Measurements from ENCODE around the gene DNER.

DNER gene

GRCh38 chr2:229477269-229477755 is 237.0 kb downstream of the DNER start:
- H3K27ac ChIP-seq (ENCODE audit: low read depth, low read length): no peak overlapping the region
- no peak overlapping the region for H3K4me3 ChIP-seq (ENCODE audit: low read length)
- H3K9me3 ChIP-seq (ENCODE audit: insufficient read depth, low read depth, low read length): peaks cover 2% of the 10 kb centered on the region; the same call in 1 of the 2 replicates
- H3K4me1 ChIP-seq (ENCODE audit: insufficient read depth, low read length): peaks cover 11% of the 10 kb centered on the region; the same call in 1 of the 2 replicates
- H3K9ac ChIP-seq (ENCODE audit: low read depth, low read length): no peak overlapping the region
- H3K27me3 ChIP-seq (ENCODE audit: insufficient read depth, low read length): no peaks in the 10 kb centered on the region
- no peaks in the 10 kb centered on the region for H3K36me3 ChIP-seq (ENCODE audit: insufficient read depth, low read length)
- 93% methylated on average over 4 of the region's 4 CpGs for WGBS

GRCh38 chr2:229475778-229476177 is 238.6 kb downstream of the DNER start:
- no peak overlapping the region for H3K9ac ChIP-seq (ENCODE audit: low read depth, low read length)
- 61% methylated on average over 7 of the region's 7 CpGs for WGBS
- no peak overlapping the region for H3K4me3 ChIP-seq (ENCODE audit: low read length)
- H3K9me3 ChIP-seq (ENCODE audit: insufficient read depth, low read depth, low read length): peaks cover 2% of the 10 kb centered on the region; the same call in 1 of the 2 replicates
- no peaks in the 10 kb centered on the region for H3K27me3 ChIP-seq (ENCODE audit: insufficient read depth, low read length)
- H3K36me3 ChIP-seq (ENCODE audit: insufficient read depth, low read length): no peaks in the 10 kb centered on the region
- peaks cover 11% of the 10 kb centered on the region; the same call in 1 of the 2 replicates for H3K4me1 ChIP-seq (ENCODE audit: insufficient read depth, low read length)
- no peak overlapping the region for H3K27ac ChIP-seq (ENCODE audit: low read depth, low read length)

GRCh38 chr2:229474125-229474524 is 240.2 kb downstream of the DNER start:
- H3K36me3 ChIP-seq (ENCODE audit: insufficient read depth, low read length): no peaks in the 10 kb centered on the region
- no peak overlapping the region for H3K4me3 ChIP-seq (ENCODE audit: low read length)
- WGBS: 85% methylated on average over 4 of the region's 4 CpGs
- peaks cover 11% of the 10 kb centered on the region; the same call in 1 of the 2 replicates for H3K4me1 ChIP-seq (ENCODE audit: insufficient read depth, low read length)
- no peak overlapping the region for H3K27ac ChIP-seq (ENCODE audit: low read depth, low read length)
- H3K27me3 ChIP-seq (ENCODE audit: insufficient read depth, low read length): no peaks in the 10 kb centered on the region
- H3K9me3 ChIP-seq (ENCODE audit: insufficient read depth, low read depth, low read length): peaks cover 2% of the 10 kb centered on the region; the same call in 1 of the 2 replicates
- H3K9ac ChIP-seq (ENCODE audit: low read depth, low read length): no peak overlapping the region

- Histone ChIP-seq H3K4me3 (ENCODE audit: low read length) (no peak overlapping the region), H3K27me3 (ENCODE audit: insufficient read depth, low read length) (no peaks in the 10 kb centered on the region), H3K4me1 (ENCODE audit: insufficient read depth, low read length) (peaks cover 4% of the 10 kb centered on the region; the same call in 1 of the 2 replicates), H3K36me3 (ENCODE audit: insufficient read depth, low read length) (no peaks in the 10 kb centered on the region), H3K9me3 (ENCODE audit: insufficient read depth, low read depth, low read length) (no peaks in the 10 kb centered on the region), H3K27ac (ENCODE audit: low read depth, low read length) (no peak overlapping the region), H3K9ac (ENCODE audit: low read depth, low read length) (no peak overlapping the region)
- 100% methylated on average over 2 of the region's 2 CpGs for WGBS
Measured at GRCh38 chr2:229470781-229471180, 243.6 kb downstream of the DNER start.

GRCh38 chr2:229467783-229468182 is 246.6 kb downstream of the DNER start:
- H3K9me3 ChIP-seq (ENCODE audit: insufficient read depth, low read depth, low read length): no peaks in the 10 kb centered on the region
- WGBS: 92% methylated on average over 6 of the region's 7 CpGs
- no peak overlapping the region for H3K9ac ChIP-seq (ENCODE audit: low read depth, low read length)
- H3K4me3 ChIP-seq (ENCODE audit: low read length): no peak overlapping the region
- H3K27me3 ChIP-seq (ENCODE audit: insufficient read depth, low read length): no peaks in the 10 kb centered on the region
- no peak overlapping the region for H3K27ac ChIP-seq (ENCODE audit: low read depth, low read length)
- H3K4me1 ChIP-seq (ENCODE audit: insufficient read depth, low read length): no peaks in the 10 kb centered on the region
- no peaks in the 10 kb centered on the region for H3K36me3 ChIP-seq (ENCODE audit: insufficient read depth, low read length)

GRCh38 chr2:229463841-229464346 is 250.5 kb downstream of the DNER start:
- 95% methylated on average over 1 of the region's 2 CpGs for WGBS
- no peaks in the 10 kb centered on the region for H3K4me1 ChIP-seq (ENCODE audit: insufficient read depth, low read length)
- H3K9me3 ChIP-seq (ENCODE audit: insufficient read depth, low read depth, low read length): no peaks in the 10 kb centered on the region
- no peaks in the 10 kb centered on the region for H3K36me3 ChIP-seq (ENCODE audit: insufficient read depth, low read length)
- no peaks in the 10 kb centered on the region for H3K27me3 ChIP-seq (ENCODE audit: insufficient read depth, low read length)
- H3K9ac ChIP-seq (ENCODE audit: low read depth, low read length): no peak overlapping the region
- no peak overlapping the region for H3K27ac ChIP-seq (ENCODE audit: low read depth, low read length)
- H3K4me3 ChIP-seq (ENCODE audit: low read length): no peak overlapping the region

DNA sequence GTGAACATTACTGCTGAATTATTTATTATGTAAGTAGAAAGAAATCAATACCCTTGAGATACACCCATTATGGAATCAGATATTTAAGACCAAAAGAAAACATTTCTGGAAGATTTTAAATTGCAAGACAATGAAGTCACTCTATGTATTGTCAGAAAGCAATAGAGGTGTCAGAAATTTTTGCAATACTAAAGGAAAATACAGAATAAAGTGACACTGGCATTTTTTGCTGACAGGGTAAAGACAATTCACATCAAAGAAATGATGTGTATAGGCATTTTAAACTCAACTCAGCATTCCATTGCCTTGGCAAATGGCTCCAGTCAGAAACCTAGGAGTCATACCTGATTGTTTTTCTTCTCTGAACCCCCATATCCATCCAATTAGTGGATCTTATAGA is 252.2 kb downstream of the DNER start:
- no peaks in the 10 kb centered on the region for H3K4me1 ChIP-seq (ENCODE audit: insufficient read depth, low read length)
- no peaks in the 10 kb centered on the region for H3K9me3 ChIP-seq (ENCODE audit: insufficient read depth, low read depth, low read length)
- no peaks in the 10 kb centered on the region for H3K27me3 ChIP-seq (ENCODE audit: insufficient read depth, low read length)
- no peak overlapping the region for H3K4me3 ChIP-seq (ENCODE audit: low read length)
- no peak overlapping the region for H3K27ac ChIP-seq (ENCODE audit: low read depth, low read length)
- H3K36me3 ChIP-seq (ENCODE audit: insufficient read depth, low read length): no peaks in the 10 kb centered on the region
- no peak overlapping the region for H3K9ac ChIP-seq (ENCODE audit: low read depth, low read length)

- H3K36me3 ChIP-seq (ENCODE audit: insufficient read depth, low read length): no peaks in the 10 kb centered on the region
- WGBS: 94% methylated on average over 6 of the region's 6 CpGs
- no peaks in the 10 kb centered on the region for H3K4me1 ChIP-seq (ENCODE audit: insufficient read depth, low read length)
- H3K9ac ChIP-seq (ENCODE audit: low read depth, low read length): no peak overlapping the region
- no peaks in the 10 kb centered on the region for H3K9me3 ChIP-seq (ENCODE audit: insufficient read depth, low read depth, low read length)
- H3K27me3 ChIP-seq (ENCODE audit: insufficient read depth, low read length): no peaks in the 10 kb centered on the region
- no peak overlapping the region for H3K4me3 ChIP-seq (ENCODE audit: low read length)
- no peak overlapping the region for H3K27ac ChIP-seq (ENCODE audit: low read depth, low read length)
Measured at GRCh38 chr2:229456091-229456490, 258.3 kb downstream of the DNER start.

GRCh38 chr2:229454934-229455631 is 259.3 kb downstream of the DNER start:
- no peaks in the 10 kb centered on the region for H3K4me1 ChIP-seq (ENCODE audit: insufficient read depth, low read length)
- H3K27me3 ChIP-seq (ENCODE audit: insufficient read depth, low read length): no peaks in the 10 kb centered on the region
- no peak overlapping the region for H3K9ac ChIP-seq (ENCODE audit: low read depth, low read length)
- 92% methylated on average over 7 of the region's 7 CpGs for WGBS
- no peak overlapping the region for H3K27ac ChIP-seq (ENCODE audit: low read depth, low read length)
- no peaks in the 10 kb centered on the region for H3K36me3 ChIP-seq (ENCODE audit: insufficient read depth, low read length)
- H3K4me3 ChIP-seq (ENCODE audit: low read length): no peak overlapping the region
- H3K9me3 ChIP-seq (ENCODE audit: insufficient read depth, low read depth, low read length): no peaks in the 10 kb centered on the region

DNA sequence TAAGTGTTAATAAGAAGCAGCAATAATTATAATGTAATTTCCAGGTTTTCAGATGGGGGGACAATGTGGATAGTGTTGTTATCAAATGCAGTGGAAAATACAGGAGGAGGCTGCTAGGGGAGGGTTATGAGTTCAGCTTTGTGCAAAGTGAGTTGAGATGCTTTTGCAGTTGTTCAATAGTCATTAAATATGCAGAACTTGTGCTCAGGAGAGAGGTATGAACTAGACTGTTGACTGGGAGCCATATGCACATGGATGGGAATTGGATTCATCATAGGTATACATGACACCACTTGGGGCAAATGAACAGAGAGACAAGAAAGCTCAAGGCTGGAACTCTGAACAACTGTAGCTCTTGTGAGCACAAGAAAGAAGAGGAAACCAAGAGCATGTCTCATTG is 261.1 kb downstream of the DNER start:
- Histone ChIP-seq H3K36me3 (ENCODE audit: insufficient read depth, low read length) (no peaks in the 10 kb centered on the region), H3K9me3 (ENCODE audit: insufficient read depth, low read depth, low read length) (no peaks in the 10 kb centered on the region)

DNA sequence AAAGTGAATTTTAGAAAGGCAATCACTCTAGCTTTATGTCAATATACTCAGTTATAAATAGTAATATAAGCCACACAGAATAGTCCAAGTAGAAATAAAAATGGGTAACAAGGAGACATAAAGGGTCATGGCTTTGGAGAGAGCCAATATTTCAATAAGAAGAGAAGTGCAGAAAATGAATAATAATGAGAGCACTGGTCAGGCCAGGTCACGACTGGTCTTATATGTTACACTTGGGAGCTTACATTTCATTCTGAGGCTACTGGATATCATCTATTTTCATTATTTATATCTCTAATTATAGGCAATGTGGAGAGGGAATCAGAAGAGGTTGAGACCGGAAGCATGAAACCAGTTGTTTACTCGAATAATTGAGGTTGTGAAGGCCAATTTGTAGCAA is 262.5 kb downstream of the DNER start:
- Histone ChIP-seq H3K4me1 (ENCODE audit: insufficient read depth, low read length) (no peaks in the 10 kb centered on the region), H3K36me3 (ENCODE audit: insufficient read depth, low read length) (no peaks in the 10 kb centered on the region), H3K9me3 (ENCODE audit: insufficient read depth, low read depth, low read length) (no peaks in the 10 kb centered on the region), H3K9ac (ENCODE audit: low read depth, low read length) (no peak overlapping the region), H3K4me3 (ENCODE audit: low read length) (no peak overlapping the region), H3K27me3 (ENCODE audit: insufficient read depth, low read length) (no peaks in the 10 kb centered on the region), H3K27ac (ENCODE audit: low read depth, low read length) (no peak overlapping the region)
- 98% methylated on average over 3 of the region's 3 CpGs for WGBS

More for the DNA sequence above, 261.1 kb downstream of the DNER start:
- Histone ChIP-seq H3K4me3 (ENCODE audit: low read length) (no peak overlapping the region), H3K4me1 (ENCODE audit: insufficient read depth, low read length) (no peaks in the 10 kb centered on the region), H3K9ac (ENCODE audit: low read depth, low read length) (no peak overlapping the region), H3K27ac (ENCODE audit: low read depth, low read length) (no peak overlapping the region), H3K27me3 (ENCODE audit: insufficient read depth, low read length) (no peaks in the 10 kb centered on the region)

All from HUES64 (cell line).